ENCODE data around the gene MAFG. TPM values are rescaled to one million over a fixed set of nuclear protein-coding genes. Genes with fewer than 3 reads are reported as not detected.

MAFG gene
- polyA plus RNA-seq, 3 donors: 12.4 to 14.8 (median 13.8) TPM

DNA sequence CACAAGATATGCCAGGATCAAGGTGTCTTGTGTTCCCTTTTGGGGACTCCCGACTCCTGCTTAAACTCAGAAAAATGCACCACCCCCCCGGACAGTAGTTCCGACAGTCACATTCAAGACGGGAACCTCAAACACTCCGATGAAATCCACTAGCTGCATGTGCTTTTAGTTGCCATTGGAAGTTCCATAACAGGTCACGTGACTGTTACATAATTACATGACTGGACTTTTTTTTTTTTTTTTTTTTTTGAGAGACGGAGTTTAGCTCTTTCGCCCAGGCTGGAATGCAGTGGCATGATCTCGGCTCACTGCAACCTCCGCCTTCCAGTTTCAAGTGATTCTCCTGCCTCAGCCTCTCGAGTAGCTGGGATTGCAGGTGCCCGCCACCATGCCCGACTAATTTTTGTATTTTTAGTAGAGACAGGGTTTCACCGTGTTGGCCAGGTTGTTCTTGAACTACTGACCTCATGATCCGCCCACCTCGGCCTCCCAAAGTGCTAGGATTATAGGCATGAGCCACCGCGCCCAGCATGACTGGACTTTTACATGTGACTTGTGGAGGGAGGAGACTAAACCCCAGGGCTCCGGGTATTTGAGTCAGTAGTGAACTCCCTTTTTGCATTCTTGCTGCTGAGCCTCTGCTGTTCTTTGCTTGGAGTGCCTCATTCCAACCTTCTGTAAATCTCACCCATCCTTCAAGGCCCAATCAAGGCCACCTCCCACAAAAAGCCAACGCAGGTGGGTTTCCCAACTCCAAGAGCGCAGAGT is 11.1 kb downstream of the MAFG start:
- DNase-seq (ENCODE audit: extremely low read depth in 1 of 11, low read depth in 9 of 11, low spot score in 4 of 11): no peak

- DNase-seq (ENCODE audit: extremely low read depth in 1 of 11, low read depth in 9 of 11, low spot score in 4 of 11): no peak
Observed at GRCh38 chr17:81915331-81915730, 12.2 kb downstream of the MAFG start.

- no peak for DNase-seq (ENCODE audit: extremely low read depth in 1 of 11, low read depth in 9 of 11, low spot score in 4 of 11)
Observed at GRCh38 chr17:81914103-81914850, 13.3 kb downstream of the MAFG start.

GRCh38 chr17:81913394-81914102 is 14.0 kb downstream of the MAFG start:
- no peak for DNase-seq (ENCODE audit: extremely low read depth in 1 of 11, low read depth in 9 of 11, low spot score in 4 of 11)

DNA sequence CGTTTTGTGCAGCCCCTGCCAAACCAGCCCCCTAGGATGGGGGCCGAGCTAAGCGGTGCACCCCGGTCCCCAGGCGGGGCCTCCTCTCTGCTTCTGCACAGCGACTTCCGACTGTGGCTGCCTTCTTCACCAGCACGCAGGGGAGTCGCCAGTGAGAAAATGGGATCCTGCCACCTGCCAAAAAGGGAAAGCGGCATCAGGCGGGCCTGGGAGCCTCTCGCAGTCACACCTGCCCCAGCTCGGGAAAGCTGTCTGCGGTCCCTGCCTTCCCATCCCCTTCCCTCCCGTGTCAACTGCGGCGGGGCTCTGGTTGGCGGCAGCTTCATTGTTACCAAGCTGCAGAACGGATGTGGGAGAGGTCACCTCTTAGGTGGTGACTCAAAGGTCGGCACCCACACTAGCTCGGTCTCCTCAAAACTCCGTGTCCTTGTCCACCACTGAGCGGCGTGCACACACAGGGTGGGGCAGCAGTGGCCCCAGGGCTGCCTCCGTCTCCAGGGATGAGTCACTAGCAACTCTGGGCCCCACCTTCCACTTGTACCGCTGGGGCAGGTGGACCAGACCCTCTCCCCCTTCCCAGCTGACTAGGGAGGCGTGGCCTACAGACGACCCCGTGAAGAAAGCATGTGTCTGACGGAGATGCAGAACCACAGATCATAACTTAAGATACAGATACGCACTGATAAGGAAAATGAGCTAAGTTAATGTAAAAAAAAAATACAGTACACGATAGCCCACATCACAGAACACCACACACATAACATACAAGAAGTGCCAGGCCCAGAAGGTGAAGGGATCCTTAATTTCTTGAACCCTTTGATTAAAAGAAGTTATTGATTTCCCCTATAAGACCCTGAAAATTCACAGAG is 14.9 kb downstream of the MAFG start:
- DNase-seq (ENCODE audit: extremely low read depth in 1 of 11, low read depth in 9 of 11, low spot score in 4 of 11): no peak

DNA sequence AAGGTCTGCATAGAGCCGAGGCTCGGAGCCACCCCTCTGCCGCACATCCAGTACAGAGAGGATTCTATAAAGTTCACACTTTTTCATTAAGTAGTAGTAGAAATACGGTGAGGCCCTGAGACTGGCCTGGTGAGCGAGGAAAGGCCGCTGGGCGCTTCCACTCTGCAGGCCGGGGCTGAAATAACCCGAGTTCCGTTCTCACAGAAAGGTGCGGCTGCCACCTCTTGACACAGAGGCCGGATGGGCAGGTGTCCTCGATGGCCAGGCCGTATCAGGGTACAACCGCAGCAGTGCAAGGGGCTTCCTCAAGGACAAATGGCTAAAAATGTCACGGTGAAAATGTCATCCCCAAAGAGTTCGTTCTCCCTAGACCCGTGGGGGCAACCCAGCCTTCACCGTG is 15.6 kb downstream of the MAFG start:
- no peak for DNase-seq (ENCODE audit: extremely low read depth in 1 of 11, low read depth in 9 of 11, low spot score in 4 of 11)

GRCh38 chr17:81911277-81911961 is 16.1 kb downstream of the MAFG start, which contains the start of gene PCYT2:
Gene PCYT2, minus strand, starts transcription at chr17:81911399. Its CDS starts 44 bp downstream, at chr17:81911355.
- peak in 9 of 11 donors; percentile 63 to 87 (median 81) for DNase-seq (ENCODE audit: extremely low read depth in 1 of 11, low read depth in 9 of 11, low spot score in 4 of 11)

DNA sequence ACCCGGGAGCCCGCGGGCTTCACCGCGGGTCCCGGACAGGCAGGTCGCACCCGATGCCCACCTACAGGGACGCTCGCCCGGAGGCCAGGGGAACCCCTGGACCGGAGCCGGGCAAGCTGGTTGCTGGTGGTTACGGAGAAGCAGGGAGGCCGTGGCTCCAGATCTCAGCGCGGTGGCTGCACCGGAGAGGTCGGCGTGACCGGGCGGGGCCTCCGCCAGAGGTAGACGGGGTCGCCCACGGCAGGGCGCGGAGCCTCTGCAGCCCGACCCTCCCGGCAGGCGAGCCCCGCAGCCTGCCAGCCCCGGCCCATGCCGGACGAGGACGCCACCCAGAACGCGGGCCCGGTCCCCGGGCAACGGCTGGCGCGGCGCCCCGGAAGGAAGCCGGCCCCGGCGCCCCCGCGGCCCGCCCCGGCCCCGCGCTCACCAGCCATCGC is 16.7 kb downstream of the MAFG start:
- no peak for DNase-seq (ENCODE audit: extremely low read depth in 1 of 11, low read depth in 9 of 11, low spot score in 4 of 11)

DNA sequence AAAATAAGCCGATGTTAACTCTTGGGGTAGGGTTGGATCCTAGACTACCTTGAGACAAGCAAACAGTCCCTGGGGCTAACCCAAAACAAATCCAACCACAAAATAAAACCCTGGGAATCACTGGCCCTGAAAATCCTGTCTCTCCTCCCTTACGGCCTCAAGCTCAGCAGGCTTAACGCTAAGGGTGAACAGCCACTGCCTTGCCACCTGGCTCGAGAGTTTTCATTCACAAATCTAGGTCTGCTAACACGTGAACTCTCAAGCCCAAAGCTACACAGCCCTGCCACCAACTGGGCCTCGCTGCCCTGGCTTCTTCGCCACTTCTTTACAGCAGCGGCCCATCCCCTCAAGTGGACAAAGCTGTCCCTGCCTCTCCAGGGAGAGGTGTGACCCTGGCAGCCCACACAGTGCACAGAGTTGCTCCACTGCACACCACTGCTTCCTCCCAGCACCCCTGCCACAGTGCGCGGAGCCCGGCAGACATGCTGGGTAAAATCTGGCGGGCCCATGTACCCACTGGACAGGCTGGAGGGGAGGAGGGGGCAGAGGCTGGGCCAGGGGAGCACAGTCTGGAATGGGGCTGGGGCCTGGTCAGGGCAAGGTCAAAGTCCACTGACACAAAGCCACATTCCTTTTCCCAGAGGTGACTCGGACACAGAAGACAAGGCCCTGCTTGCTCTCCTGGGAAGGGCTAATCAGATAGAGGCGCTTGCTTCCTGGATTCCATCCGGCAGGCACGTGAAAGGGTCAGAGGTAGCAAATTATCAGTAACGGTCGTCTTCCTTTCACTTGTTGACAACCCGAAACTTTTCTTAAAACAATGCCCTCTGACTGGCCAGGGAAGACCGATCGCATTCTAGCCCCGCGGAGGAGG is 17.3 kb downstream of the MAFG start:
- DNase-seq (ENCODE audit: extremely low read depth in 1 of 11, low read depth in 9 of 11, low spot score in 4 of 11): no peak

DNA sequence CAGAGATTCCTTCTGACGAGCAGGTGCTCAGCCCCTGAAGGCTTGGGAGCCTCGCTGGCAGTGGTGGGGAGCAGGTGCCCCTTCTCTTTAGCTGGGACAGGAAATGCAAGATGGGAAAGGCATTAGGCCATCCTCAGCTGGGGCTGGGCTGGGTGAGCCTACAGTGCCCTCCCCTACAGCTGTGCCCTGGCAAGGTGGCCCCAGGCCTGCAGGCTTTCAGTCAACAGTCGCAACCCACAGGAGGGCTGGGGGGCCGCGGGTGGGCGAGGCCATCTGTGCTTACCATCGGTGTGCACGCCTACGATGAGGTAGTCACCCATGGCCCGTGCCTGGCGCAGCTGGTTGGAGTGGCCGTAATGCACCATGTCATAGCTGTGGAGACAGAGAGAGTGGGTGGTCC is 18.3 kb downstream of the MAFG start:
- DNase-seq (ENCODE audit: extremely low read depth in 1 of 11, low read depth in 9 of 11, low spot score in 4 of 11): no peak

GRCh38 chr17:81908793-81909192 is 18.7 kb downstream of the MAFG start:
- no peak for DNase-seq (ENCODE audit: extremely low read depth in 1 of 11, low read depth in 9 of 11, low spot score in 4 of 11)

GRCh38 chr17:81907219-81908145 is 20.1 kb downstream of the MAFG start:
- DNase-seq (ENCODE audit: extremely low read depth in 1 of 11, low read depth in 9 of 11, low spot score in 4 of 11): no peak

DNA sequence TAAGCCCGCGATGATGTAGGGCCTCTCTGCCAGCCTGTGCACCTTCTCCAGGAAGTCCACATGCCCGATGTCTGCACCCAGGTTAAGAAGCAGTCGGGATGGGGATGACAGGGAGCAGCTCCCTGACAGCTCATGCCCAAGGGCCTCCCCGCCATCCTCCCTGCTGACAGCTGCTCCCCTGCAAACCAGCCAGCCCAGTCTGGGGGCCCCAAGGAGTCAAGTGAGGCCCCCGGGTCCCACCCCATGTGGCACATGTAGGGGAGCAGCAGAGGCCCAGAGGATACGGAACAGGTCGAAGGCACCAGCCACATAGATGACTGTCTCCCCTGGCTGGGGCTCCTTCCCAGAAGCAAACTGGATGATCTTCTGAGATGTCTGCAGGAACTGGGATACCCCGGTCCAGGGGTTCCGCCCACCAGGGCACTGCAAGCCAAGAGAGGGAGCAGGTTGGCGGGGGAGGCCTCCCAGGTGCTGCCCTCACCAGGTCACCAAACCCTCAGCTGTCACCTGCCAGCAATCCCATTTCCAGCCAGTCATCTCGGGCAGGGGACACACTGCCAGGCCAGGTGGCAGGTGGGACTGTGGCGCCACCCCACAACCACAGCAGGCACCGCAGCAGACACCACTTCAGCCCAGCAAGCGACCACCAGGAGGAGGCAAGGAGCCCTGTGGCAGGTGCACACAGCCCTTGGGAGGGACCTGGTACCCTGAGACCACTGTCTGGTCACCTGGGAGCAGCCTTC is 20.9 kb downstream of the MAFG start:
- no peak for DNase-seq (ENCODE audit: extremely low read depth in 1 of 11, low read depth in 9 of 11, low spot score in 4 of 11)

DNA sequence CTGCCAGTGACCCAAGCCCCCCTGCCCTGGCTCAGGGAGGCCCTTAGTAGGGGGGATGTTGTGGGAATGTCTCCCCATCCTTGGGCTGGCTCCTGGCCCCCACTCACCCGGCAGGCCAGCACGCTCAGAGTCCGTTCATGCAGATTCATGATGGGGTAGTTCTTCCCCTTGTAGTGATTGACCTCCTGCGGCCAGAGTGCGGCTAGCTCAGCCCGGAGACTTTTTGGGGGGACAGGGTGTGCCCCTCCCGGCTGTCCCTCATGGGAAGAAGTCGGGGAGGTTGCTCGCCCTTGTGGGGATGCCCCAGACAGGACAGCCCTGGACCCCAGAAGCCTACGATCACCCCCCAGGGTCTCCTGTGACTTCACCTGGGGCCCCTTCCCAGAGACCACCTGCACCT is 21.5 kb downstream of the MAFG start:
- no peak for DNase-seq (ENCODE audit: extremely low read depth in 1 of 11, low read depth in 9 of 11, low spot score in 4 of 11)

- DNase-seq (ENCODE audit: extremely low read depth in 1 of 11, low read depth in 9 of 11, low spot score in 4 of 11): no peak
Observed at GRCh38 chr17:81905424-81905875, 22.1 kb downstream of the MAFG start.

Data from renal cortex interstitium (tissue), 11 donors.